ENCODE data around the gene ALDOB.

DNA sequence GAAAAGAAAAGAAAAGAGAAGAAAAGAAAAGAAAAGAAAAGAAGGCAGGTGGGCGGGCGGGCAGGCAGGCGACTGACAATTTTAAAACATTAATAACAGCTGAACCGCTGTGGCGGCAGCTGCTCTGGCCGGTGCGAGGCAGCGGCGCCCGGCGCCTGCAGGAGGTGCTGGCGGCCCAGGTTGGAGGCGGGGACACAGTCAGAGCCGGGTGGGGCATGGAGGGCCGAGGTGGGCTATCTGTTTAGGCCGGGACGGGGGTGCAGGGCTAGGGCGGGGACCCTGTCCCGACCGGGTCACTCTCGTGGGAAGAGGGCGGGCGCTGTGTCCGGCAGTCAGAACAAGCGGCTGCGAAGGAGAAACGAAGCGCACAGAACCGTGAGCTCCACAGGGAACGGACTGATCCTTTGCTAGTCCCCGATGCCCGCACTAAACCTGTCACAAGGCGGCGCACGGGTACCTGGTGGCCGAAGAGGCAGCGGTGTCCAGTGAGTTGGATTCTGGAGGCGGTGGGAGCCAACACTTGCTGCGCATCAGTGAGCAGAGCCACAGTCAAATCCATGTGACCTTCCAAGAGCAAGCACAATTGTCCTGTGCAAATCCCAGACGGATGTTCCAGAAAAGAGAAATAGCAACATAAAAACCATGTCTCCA lies 13.6 kb upstream of the ALDOB start:
- TF ChIP-seq, protein P1, sequence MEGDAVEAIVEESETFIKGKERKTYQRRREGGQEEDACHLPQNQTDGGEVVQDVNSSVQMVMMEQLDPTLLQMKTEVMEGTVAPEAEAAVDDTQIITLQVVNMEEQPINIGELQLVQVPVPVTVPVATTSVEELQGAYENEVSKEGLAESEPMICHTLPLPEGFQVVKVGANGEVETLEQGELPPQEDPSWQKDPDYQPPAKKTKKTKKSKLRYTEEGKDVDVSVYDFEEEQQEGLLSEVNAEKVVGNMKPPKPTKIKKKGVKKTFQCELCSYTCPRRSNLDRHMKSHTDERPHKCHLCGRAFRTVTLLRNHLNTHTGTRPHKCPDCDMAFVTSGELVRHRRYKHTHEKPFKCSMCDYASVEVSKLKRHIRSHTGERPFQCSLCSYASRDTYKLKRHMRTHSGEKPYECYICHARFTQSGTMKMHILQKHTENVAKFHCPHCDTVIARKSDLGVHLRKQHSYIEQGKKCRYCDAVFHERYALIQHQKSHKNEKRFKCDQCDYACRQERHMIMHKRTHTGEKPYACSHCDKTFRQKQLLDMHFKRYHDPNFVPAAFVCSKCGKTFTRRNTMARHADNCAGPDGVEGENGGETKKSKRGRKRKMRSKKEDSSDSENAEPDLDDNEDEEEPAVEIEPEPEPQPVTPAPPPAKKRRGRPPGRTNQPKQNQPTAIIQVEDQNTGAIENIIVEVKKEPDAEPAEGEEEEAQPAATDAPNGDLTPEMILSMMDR (IDR thresholded peaks at IDR 0.05), result peak in 5 of 7 experiments; percentile 36 to 69 (median 53)
- TF ChIP-seq POLR2AphosphoS5 (IDR thresholded peaks at IDR 0.05), result no peak
- no peak for TF ChIP-seq POLR2A (IDR thresholded peaks at IDR 0.05)
- TF ChIP-seq EP300 (IDR thresholded peaks at IDR 0.05), result no peak
